HG02885 (cell line): ENCODE measurements around the gene STRBP.
"Not testable (repeated sequence)": the region's sequence is repeated elsewhere in the genome, so short reads cannot be mapped to it uniquely, and the experiment has no call there.

Experiments used
- ATAC-seq: cut with Tn5 transposase; IDR thresholded peaks from one replicate; pipeline ENCODE4 v1.9.1; 2021; ENCODE audit warnings: mild to moderate bottlenecking; ENCODE audit not compliant: unreplicated experiment, poor library complexity

The STRBP gene

DNA sequence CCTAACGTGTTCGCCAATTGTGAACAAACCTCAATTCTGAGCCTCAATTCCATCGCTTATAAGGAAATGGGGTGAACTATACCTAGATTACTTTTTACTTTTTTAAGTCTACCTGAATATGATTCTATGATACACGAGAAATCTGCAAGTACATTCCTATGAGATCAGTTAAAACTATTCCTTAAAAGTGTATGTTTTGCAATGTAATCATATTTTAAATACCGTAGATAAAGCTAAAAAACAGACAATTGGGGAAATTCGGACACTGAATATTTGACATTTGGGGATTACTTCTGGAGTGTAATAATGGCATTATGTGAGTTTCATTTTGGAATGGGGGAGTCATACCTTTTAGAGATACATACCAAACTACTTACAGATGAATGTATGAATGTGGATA, 62.3 kb downstream of the STRBP start:
- no peak for ATAC-seq

DNA sequence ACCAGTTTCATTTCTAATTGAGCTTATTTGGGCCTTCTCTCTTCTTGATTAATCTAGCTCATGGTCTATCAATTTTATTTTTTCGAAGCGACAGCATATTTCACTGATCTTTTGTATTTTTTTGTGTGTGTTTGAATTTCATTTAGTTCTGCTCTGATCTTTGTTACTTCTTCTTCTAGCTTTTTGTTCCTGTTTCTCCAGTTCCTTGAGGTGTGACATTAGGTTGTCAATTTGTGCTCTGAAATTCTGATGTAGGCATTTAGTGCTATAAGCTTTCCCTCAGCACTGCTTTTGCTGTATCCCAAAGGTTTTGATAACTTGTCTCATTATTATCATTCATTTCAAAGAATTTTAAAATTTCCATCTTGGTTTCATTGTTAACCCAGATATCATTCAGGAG, 67.3 kb downstream of the STRBP start:
- ATAC-seq = no peak

DNA sequence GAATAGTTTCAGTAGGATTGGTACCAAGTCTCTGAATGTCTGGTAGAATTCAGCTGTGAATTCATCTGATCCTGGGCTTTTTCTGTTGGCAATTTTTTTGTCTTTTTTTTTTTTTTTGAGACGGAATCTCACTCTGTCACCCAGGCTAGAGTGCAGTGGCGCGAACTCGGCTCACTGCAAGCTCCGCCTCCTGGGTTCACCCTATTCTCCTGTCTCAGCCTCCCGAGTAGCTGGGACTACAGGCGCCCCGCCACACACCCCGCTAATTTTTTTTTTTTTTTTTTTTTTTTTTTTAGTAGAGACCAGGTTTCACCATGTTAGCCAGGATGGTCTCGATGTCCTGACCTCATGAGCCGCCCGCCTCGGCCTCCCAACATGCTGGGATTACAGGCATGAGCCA, 67.9 kb downstream of the STRBP start:
- not testable (repeated sequence) for ATAC-seq

DNA sequence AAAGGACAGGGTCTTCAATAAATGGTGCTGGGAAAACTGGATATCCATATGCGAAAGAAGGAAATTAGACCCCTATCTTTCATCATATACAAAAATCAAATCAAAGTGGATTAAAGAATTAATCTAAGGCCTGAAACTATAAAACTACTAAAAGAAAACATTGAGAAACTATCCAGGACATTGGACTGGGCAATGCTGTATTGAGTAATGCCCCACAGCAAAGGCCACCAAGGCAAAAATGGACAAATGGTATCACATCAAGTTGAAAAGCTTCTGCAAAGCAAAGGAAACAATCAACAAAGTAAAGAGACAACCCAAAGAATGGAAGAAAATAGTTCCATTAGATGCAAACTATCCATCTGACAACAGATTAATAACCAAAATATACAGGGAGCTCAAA, 72.3 kb downstream of the STRBP start:
- ATAC-seq = no peak

DNA sequence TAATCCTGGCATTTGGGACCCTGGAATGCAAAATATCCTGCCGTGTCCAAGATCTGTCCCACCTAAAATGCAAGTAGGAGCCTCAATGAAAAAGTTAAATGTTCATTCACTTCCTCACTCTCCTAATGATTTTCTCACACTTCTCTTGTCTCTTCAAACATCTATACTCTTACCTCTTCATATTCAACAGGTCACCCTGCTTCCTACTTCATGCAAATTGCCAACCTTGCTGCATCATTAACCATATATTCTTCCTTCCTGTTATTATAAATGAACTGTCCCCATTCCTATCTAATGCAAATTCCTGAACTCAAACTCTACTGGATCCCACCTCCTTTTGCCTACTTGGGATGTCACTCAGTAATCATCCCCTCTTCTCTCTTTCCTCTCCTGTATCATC, 74.4 kb downstream of the STRBP start:
- ATAC-seq = no peak

DNA sequence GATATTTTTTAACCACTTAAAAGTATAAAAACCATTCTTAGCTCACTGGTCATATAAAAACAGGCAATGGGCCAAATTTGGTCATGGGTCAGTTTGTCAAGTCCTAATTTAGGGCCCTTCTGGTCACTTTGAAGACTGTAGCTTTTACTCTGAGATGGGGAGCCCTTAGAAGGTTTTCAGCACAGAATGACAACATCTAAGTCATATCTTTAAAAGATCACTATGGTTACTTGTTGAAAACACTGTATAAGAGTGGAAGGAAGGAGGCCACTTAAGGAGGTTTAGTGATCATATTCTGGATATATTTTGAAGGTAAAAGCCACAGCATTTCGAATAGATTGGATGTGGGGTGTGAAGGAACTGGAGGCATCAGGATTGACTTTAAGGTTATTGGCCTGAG, 76.7 kb downstream of the STRBP start:
- no peak for ATAC-seq

DNA sequence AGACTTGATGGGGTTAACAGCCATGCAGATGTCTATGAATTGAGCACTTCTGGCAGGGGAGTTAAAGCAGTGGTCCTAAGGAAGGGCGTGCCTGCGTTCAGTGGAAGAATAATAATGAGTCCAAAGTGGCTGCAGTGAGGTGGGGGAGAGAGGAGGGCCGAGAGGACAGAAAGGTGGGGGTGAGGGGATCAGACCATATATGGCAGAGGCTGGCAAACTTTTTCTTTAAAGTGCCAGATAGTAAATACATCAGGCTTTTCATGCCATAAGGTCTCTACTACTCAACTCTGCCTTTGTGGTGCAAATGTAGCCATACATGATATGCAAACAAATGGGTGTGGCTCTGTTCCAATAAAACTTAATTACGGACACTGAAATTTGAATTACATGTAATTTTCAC, 77.1 kb downstream of the STRBP start:
- no peak for ATAC-seq

DNA sequence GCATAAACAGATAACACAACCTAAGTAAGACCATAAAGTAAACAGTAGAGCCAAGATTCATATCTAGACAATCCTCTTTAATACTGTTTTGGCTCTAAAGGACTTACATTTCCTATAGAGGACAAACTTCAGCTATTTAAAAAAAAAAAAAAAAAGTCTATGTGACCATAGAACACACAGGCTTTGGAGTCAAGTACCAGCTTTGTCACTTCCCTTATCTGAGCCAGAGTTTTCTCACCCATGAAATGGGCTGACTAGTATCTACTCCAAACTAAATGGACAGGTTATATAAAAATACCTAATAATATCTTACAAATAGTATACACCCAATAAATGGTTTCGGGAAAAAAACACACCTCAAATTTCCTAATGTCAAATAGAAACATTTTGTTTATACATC, 81.3 kb downstream of the STRBP start:
- no peak for ATAC-seq

DNA sequence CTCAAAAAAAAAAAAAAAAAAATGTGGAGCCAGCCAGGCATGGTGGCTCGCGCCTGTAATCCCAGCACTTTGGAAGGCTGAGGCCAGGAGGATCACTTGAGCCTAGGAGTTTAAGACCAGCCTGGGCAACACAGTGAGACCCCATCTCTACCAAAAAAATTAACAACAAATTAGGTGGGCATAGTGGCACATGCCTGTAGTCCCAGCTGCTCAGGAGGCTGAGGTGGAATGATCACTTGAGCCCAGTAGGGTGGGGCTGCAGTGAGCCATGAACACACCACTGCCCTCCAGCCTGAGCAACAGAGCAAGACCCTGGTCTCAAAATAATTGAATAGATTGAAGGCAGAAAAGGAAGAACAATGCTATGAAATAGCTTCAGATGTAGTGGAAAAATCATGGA, 82.4 kb downstream of the STRBP start:
- not testable (repeated sequence) for ATAC-seq

DNA sequence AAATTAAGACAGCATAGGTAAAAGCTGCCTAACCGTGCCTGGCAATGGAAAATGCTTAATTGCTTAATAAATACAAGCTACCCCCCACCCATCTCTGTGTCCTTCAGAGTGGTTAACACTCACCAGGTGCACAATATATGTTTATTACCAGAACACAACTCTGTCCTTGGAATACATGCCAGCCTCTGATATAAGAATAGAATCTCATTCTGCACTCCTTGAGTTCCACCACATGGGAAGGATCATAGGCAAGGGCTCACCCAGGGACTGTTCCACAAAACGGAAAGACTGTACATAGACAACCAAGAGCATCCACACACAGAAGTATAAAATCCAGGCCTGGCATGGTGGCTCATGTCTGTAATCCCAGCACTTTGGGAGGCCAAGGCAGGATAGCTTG, 91.4 kb downstream of the STRBP start:
- ATAC-seq = no peak

DNA sequence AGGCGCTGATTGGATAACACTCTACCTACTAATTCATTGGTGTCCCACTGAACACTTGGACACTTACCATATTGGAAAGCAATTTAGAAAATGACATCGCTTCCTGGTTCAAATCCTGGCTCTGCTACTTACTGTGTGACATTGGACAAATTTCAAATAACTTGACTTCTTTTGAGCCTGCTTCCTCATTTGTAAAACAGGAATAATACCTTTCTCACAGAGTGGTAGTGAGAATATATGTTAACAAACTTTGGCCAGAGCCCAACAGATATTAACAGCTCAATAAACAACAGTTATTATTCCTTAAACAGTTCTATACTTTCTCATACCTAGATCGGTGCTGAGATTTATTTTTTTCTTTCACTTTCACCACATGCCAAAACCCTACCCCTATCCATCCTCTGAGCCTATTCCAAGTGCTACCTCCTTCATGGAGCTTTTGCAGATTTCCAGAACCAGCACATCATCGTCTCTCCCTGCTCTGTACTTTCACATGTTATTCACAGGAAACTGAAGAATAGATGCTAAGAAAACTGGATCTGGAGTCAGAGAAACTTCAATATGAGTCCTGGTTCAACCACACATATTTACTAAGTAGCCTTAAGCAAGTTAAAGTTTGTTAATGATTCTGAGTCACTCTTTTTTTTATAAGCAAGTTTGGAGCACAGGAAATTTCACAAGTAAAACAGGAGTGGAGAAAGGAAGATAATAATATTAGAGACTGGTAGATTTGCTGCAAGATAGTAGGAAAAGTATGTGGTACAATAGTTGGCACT, 92.3 kb downstream of the STRBP start:
- ATAC-seq = peak; percentile 10

DNA sequence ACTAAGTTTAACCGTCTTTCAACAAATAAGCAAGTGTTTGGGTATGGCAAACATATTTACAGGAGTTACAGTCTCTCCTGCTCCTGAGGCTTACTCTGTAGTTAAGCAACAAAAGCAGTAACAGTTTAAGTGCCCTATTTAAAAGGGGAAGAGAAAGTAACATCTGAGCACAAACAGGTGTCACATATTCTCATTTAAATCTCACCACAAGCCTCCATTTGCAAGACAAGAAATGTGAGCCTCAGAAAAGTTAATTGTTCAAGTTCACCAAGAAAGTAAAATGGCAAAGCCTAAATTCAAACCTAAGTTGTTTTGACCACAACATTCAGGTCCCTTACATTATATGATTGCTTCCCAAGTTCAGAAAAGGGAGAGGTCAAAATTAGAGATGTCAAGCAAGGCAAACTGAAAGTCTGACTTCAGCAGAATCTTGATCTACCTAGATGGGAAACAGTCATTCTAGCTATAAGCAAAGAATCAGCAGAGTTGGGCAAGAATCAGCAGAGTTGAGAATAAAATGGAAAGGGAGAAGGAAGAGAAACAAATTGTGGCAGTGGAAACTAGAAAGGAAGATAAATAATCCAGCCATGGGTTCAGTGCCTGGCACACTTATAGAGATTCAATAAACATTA, 93.4 kb downstream of the STRBP start:
- ATAC-seq = peak; percentile 92

DNA sequence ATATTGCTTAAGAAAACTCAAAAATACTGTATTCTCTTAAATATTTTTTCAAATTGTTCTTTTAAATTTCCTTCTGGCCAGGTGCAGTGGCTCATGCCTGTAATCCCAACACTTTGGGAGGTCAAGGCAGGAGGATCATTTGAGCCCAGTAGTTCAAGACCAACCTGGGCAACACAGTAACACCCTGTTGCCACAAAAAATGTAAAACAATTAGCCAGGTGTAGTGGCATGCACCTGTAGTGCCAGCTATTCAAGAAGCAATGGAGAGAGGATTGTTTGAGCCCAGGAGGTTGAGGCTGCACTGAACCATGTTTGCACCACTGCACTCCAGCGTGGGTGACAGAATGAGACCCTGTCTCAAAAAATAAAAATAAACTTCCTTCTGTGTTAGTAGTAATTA, 94.3 kb downstream of the STRBP start:
- ATAC-seq = no peak

DNA sequence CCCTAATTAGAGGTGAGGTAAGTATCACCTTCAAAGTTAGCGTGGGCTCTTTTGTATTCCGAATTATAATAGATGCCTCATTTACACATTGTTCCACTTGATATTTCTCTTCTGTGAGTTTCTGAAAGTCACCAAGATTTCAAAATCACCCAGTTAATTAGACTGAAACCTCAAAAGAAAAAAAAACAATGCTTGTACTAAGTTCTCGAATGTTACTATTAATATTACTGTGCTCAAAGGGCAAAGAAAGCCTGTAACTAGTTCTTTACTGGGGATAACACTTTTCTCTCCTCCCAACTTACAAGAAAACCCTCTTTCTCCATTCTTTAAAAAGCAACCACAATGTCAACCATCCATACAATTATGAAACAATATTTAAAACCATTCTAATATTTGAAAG, 98.5 kb downstream of the STRBP start:
- ATAC-seq = no peak

DNA sequence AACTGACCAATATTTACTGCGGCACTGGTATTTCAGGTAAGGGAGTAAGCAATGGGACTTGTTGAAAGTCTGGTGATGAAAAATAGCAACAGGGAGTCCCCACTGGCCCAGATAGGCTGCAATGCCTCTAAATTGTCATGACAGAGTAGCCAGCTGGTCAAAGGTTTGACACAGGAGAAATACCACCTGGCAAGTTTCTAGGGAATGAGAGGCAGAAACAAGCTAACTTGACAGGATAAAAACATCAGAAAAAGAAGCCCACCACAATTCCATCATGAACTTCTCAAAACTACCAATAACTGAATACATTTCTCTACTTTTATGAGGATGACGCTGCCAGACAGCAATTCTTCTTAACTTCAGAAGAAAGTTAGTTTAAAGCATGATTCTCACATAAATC, 99.8 kb downstream of the STRBP start:
- no peak for ATAC-seq

DNA sequence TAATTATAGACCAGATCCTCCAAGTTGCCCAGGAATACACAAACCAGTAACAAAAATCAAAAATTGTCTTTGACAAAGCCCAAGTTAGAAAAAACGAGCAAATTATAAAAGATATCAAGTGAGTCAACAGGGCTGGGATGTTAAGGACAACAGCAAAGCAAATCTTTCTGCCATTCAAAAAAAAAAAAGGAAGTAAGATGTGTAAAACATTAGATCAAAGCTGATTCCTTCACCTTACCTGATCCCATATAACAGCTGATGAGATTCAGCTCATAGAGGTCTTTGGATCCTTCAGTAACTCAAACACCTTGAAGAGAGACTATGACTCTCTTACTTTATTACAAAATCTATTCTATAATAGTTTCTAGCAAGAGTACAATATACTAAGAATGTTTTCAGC, 100.9 kb downstream of the STRBP start:
- no peak for ATAC-seq

DNA sequence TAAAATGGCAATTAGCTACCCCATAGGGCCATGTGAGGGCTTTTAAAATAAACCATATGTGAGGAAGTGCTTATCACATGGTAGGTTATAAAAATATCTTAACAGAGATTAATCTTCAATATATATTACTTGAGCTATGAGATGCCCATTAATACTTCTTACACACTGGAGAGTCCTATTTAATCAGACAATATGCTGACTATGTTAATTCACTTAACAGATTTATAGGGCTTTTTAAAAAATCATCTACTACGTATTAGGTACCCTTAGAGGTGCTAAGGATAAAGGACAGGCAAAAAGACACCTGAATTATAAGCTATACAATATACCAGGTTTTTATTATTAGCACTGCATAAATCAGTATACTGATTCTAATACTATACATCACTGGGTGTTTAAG, 102.6 kb downstream of the STRBP start:
- no peak for ATAC-seq

DNA sequence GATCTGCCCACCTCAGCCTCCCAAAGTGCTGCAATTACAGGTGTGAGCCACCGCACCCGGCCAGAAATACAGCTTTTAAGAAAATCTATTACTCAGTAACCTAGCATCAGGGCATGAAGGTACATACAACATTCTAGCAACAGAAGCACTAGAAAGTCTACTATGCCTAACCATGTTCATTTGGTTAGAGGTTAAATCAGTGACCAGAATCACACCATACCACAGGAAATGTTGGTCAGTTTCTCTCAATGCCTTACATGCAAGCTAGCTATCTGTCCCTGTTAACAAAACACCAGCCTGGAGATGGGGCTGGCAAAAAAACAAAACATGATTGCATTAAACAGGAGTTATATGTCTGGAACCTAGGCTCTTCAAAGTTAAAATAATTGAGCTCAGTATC, 104.1 kb downstream of the STRBP start:
- ATAC-seq = no peak

DNA sequence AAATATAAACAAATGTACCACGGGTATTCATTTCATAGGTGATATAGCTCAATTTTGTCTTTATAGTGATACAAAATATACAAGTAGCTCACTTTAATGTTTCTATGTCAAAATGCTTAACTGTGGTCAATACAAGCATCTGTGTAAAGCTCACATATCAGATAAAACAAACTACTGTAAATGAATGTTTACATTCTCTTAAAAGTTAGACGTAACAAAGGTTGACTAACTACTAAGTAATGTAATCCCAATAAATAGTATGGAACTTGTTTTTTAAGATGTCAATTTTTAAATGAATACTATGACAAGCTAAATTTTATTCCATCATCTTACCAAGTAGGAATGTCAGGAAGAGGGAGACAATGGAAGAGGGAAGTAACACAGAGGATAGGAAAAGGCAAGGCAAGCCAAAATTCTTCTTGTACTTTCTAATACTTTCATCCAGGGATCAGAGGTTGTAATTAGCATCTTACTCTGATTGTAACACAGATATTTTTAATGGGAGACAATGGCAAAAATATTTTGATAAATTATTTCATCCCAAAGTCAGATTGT, 105.5 kb downstream of the STRBP start:
- ATAC-seq = no peak

DNA sequence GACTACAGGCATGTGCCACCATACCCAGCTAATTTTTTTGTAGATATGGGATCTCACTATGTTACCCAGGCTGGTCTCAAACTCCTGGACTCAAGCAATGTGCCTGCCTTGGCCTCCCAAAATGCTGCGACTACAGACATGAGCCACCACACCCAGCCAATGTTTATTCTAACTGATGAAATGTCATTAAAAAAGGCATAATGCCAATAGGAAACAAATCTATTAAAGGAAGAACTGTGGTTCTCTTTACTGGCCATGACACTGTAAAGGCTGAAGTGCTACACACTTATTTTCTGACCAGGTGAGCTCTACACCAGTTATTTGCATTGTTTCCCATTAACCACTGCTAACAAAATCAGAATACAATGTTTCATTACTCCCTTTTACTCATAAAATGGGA, 106.0 kb downstream of the STRBP start:
- no peak for ATAC-seq

DNA sequence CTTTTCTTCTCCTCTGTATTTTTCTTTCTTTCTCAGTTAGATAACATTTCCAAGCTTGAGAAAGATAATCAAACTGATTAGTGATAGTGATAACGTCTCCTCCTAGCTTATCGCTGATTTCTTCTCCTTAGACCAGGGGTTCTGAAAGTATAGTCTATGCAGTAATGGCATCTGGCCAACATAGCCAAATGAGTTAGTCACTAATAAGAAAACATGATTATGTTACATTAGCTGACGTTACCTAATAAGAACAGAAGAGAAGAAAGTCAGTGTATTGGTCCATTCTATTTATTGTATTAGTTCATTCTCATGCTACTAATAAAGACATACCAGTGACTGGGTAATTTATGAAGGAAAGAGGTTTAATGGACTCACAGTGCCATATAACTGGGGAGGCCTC, 111.2 kb downstream of the STRBP start:
- no peak for ATAC-seq
